WTC11 (cell line): ENCODE measurements around the gene IFNA17. TPM values are rescaled to one million over a fixed set of nuclear protein-coding genes. Genes with fewer than 3 reads are reported as not detected.

Experiments used
- ATAC-seq: fragments of 200-7000 bp; cut with Tn5 transposase; 2 replicates; pipeline ENCODE4 v1.10.0; 2021; ENCODE audit warnings: mild to moderate bottlenecking, moderate library complexity
- CTCF ChIA-PET: fragments of 300-600 bp; sonication (Branson Sonifier 250); formaldehyde crosslinking; loops from one replicate; lab custom pipeline; 2021; ENCODE audit warnings: antibody characterized with exemption; lab: Charles Lee
- POLR2A ChIA-PET: fragments of 350-600 bp; sonication (Branson Sonifier 250); formaldehyde crosslinking; loops from one replicate; lab custom pipeline; 2021; ENCODE audit warnings: antibody characterized with exemption; lab: Charles Lee
- DNase-seq: peaks from one replicate; pipeline ENCODE4 v3.0.0; 2021; ENCODE audit warnings: low spot score
- H3K27ac Mint-ChIP-seq: 2 replicates; pipeline ENCODE4 v1.8.0; 2021; ENCODE audit warnings: mixed read lengths
- H3K27me3 Mint-ChIP-seq: 2 replicates; pipeline ENCODE4 v1.8.0; 2021; ENCODE audit warnings: low read depth, mild to moderate bottlenecking, moderate library complexity, mixed read lengths
- H3K36me3 Mint-ChIP-seq: 2 replicates; pipeline ENCODE4 v1.8.0; 2021; ENCODE audit warnings: mixed read lengths
- H3K4me1 Mint-ChIP-seq: 2 replicates; pipeline ENCODE4 v1.8.0; 2022; ENCODE audit warnings: mixed read lengths
- H3K4me3 Mint-ChIP-seq: 2 replicates; pipeline ENCODE4 v1.8.0; 2021; ENCODE audit warnings: mild to moderate bottlenecking, moderate library complexity, mixed read lengths
- H3K9me3 Mint-ChIP-seq: 2 replicates; pipeline ENCODE4 v1.8.0; 2021; ENCODE audit warnings: mixed read lengths
- AFF4 ChIP-seq: sonication (generic); formaldehyde crosslinking; IDR thresholded peaks from 2 replicates; pipeline ENCODE4 v1.8.1; 2023; ENCODE audit warnings: mild to moderate bottlenecking, missing genetic modification reagents, borderline replicate concordance
- ATF3 ChIP-seq: sonication (generic); formaldehyde crosslinking; conservative IDR thresholded peaks from 2 replicates; pipeline ENCODE4 v1.8.1; 2022; ENCODE audit warnings: mild to moderate bottlenecking, missing genetic modification reagents
- CREB1 ChIP-seq: sonication (generic); formaldehyde crosslinking; IDR thresholded peaks from 2 replicates; pipeline ENCODE4 v1.8.0; 2023; ENCODE audit warnings: mild to moderate bottlenecking, missing genetic modification reagents
- FOXP1 ChIP-seq: sonication (generic); formaldehyde crosslinking; IDR thresholded peaks from 2 replicates; pipeline ENCODE4 v1.8.0; 2022; ENCODE audit warnings: missing genetic modification reagents, mild to moderate bottlenecking, moderate library complexity, borderline replicate concordance
- JAZF1 ChIP-seq: fragments of 250-450 bp; sonication (Bioruptor Pico); IDR thresholded peaks from 2 replicates; pipeline ENCODE4 v1.9.0; 2021; ENCODE audit warnings: moderate library complexity, mild to moderate bottlenecking, inconsistent platforms
- JUN ChIP-seq: sonication (generic); formaldehyde crosslinking; IDR thresholded peaks from 2 replicates; pipeline ENCODE4 v1.8.0; 2023; ENCODE audit warnings: mild to moderate bottlenecking, missing genetic modification reagents
- MAX ChIP-seq: sonication (generic); formaldehyde crosslinking; IDR thresholded peaks from 2 replicates; pipeline ENCODE4 v1.8.0; 2022; ENCODE audit warnings: mild to moderate bottlenecking, missing genetic modification reagents
- MYBL2 ChIP-seq: sonication (generic); formaldehyde crosslinking; IDR thresholded peaks from 2 replicates; pipeline ENCODE4 v1.8.1; 2023; ENCODE audit warnings: mild to moderate bottlenecking, moderate library complexity, missing genetic modification reagents
- NR2C2 ChIP-seq: sonication (generic); formaldehyde crosslinking; IDR thresholded peaks from 2 replicates; pipeline ENCODE4 v1.8.0; 2022; ENCODE audit warnings: mild to moderate bottlenecking, missing genetic modification reagents
- OVOL2 ChIP-seq: fragments of 250-450 bp; sonication (Bioruptor Pico); IDR thresholded peaks from 2 replicates; pipeline ENCODE4 v1.9.0; 2021; ENCODE audit warnings: mild to moderate bottlenecking, borderline replicate concordance
- PREB ChIP-seq: sonication (generic); formaldehyde crosslinking; IDR thresholded peaks from 2 replicates; pipeline ENCODE4 v1.8.1; 2022; ENCODE audit warnings: mild to moderate bottlenecking, missing genetic modification reagents, moderate library complexity, borderline replicate concordance
- SMAD3 ChIP-seq: sonication (generic); formaldehyde crosslinking; IDR thresholded peaks from 2 replicates; pipeline ENCODE4 v1.8.0; 2022; ENCODE audit warnings: missing genetic modification reagents, mild to moderate bottlenecking, borderline replicate concordance
- STAT6 ChIP-seq: sonication (generic); formaldehyde crosslinking; conservative IDR thresholded peaks from 2 replicates; pipeline ENCODE4 v1.8.1; 2023; ENCODE audit warnings: mild to moderate bottlenecking, low read depth, missing genetic modification reagents, moderate library complexity
- ZNF425 ChIP-seq: fragments of 250-450 bp; sonication (Bioruptor Pico); conservative IDR thresholded peaks from 2 replicates; pipeline ENCODE4 v1.9.0; 2021; ENCODE audit warnings: mild to moderate bottlenecking
- total RNA-seq: library from RNA; stranded (reverse); gene quantifications from 3 replicates; pipeline ENCODE4 v1.2.3, GENCODE V29; 2021

The IFNA17 gene
- total RNA-seq, 1 experiment from 2014 or later: not detected

GRCh38 chr9:21267485-21268346 is 39.7 kb upstream of the IFNA17 start (continued):
- TF ChIP-seq PREB (CRISPR knock-in tag) (no peak), CREB1 (CRISPR knock-in tag) (no peak), ATF3 (CRISPR knock-in tag) (no peak), STAT6 (CRISPR knock-in tag) (no peak), NR2C2 (CRISPR knock-in tag) (no peak), FOXP1 (CRISPR knock-in tag) (no peak)

- no peak for DNase-seq
- POLR2A ChIA-PET: no interaction called here
- Mint-ChIP-seq H3K9me3 (no peaks in the 10 kb centered on the region; the same call in 1 of the 2 replicates), H3K27ac (no peak overlapping the region)
- TF ChIP-seq OVOL2 (CRISPR knock-in tag) (no peak), SMAD3 (CRISPR knock-in tag) (no peak), MYBL2 (CRISPR knock-in tag) (no peak), MAX (CRISPR knock-in tag) (no peak), JAZF1 (no peak), ZNF425 (CRISPR knock-in tag) (no peak), JUN (CRISPR knock-in tag) (no peak), AFF4 (CRISPR knock-in tag) (no peak)
- TF ChIP-seq, all 79 proteins: peak for 0
- no peak for ATAC-seq
- H3K27me3 Mint-ChIP-seq: peaks cover 97% of the 10 kb centered on the region
- CTCF ChIA-PET: interaction anchor here (1.1 to 1.7 kb wide), 3 partner anchors 14 to 188 kb away, joined by 3 to 6 read pairs (median 4); no protein-coding TSS in a partner anchor
- no peaks in the 10 kb centered on the region for H3K4me1 Mint-ChIP-seq
- no peak overlapping the region for H3K4me3 Mint-ChIP-seq
- H3K36me3 Mint-ChIP-seq: no peaks in the 10 kb centered on the region
Observed at GRCh38 chr9:21266733-21267484, 38.9 kb upstream of the IFNA17 start.
